ENCODE results near the gene MIB1.
A peak's percentile ranks its signal among the peaks of the same experiment; 100 is the strongest.
"Not testable (repeated sequence)": the region's sequence is repeated elsewhere in the genome, so short reads cannot be mapped to it uniquely, and the experiment has no call there.

Gene MIB1

DNA sequence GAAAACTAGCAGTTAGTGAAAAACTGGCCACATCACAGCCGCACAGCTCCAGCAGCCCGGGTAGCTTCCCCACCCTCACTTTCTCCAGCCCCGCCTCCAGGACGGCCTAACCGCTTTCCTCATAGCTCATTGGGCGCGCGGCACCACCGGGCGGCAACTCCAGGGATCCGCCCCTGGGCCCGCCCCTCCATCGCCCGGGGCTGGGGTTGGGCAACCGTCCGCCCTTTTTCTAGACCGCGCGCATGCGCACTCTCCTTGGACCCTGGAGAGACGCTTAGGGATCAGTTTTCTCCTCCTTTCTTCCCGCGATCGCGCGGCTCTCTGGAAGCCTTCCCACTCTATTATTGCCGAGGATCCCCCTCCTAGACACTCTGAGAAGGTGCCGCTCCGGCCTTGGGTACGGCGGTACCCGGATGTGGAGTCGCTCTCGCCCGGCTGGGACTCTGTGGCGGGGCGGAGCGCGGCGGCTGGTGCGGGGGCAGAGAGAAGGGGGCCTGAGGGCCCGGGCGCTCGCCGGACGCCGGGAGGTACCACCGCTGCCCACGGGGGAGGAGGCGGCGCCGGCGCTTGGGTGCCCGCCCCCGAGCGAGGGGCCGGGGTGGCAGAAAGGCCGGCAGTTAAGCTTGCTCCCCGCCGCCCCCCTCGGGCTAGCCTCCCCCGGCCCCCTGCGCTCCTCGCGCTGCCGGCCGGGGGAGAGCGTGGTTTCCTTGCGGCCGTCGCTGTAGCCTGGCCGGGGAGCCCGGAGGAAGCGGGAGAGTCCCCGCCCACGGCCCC lies at the start of gene MIB1:
Gene MIB1 (plus strand): TSS at position 255 of the 774 bp plus-strand sequence. CDS start 792 bp downstream, outside the sequence.
- DNase-seq: peak; percentile 99

- DNase-seq: no peak
Measured at GRCh38 chr18:21693322-21693721, 47.3 kb upstream of the MIB1 start.

GRCh38 chr18:21700528-21701075 lies 40.0 kb upstream of the MIB1 start:
- DNase-seq: no peak

GRCh38 chr18:21701621-21702020 lies 39.0 kb upstream of the MIB1 start:
- no peak for DNase-seq

DNA sequence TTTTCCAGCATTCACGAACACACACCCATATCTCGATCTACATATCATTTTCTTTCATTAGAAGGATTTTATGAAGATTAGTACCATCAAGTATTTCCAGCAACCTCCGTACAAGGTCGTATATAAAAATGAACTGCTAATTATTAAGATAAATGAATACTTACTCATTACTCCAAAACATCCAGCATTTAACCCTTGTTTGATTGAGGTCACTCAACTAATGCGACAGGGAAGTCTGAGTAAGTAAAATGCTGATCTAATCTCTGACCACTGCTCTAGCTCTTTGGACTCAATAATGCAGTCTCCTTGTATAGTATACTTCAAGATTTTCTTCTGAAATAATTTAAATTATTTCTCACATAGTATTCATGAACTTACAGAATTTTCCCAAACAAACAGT lies 38.0 kb upstream of the MIB1 start:
- DNase-seq: no peak

DNA sequence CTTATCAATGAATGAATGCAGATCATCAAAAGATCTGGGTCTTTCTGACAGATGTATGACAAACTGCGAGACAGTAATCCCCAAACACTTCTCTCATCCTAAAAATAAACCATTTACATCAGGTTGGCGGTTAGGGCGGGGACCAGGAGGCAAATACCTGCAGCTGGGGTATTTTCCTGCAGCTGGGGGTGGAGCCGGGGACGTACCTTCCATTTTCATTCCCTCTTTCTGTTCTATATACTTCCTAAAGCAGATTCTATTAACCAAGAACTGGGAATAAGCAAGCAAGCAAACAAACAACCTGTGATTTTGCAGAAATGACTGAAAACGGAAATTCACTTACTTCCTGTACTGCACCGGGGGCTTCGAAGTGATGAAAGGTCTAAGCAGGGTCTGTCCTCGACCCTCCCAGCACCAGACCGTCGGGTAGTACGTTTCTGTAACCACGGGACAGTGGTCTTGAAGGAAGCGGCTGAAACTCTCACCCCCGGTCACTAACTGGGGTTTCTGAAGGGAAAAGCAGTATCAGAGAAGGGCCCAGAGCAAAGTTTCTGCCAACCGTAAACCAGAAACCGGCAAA lies 37.3 kb upstream of the MIB1 start:
- DNase-seq: peak; percentile 32

GRCh38 chr18:21704603-21705364 lies 35.8 kb upstream of the MIB1 start, which contains the start of gene ABHD3:
TSS of gene ABHD3 (minus strand) at chr18:21704774. CDS start at chr18:21704665, 109 bp downstream.
- peak; percentile 93 for DNase-seq

DNA sequence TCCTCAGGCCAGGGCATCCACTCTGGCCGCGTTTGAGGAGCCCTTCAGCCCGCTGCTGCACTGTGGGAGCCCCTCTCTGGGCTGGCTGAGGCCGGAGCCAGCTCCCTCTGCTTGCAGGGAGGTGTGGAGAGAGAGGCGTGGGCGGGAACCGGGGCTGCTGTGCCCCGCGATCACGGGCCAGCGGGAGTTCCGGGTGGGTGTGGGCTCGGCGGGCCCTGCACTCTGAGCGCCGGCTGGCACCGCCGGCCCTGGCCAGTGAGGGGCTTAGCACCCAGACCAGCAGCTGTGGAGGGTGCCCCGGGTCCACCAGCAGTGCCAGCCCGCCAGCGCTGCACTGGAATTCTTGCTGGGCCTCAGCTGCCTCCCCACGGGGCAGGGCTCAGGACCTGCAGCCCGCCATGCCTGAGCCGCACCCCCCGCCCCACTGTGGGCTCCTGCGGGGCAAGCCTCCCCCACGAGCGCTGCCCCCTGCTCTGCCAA lies 34.2 kb upstream of the MIB1 start:
- no peak for DNase-seq

DNA sequence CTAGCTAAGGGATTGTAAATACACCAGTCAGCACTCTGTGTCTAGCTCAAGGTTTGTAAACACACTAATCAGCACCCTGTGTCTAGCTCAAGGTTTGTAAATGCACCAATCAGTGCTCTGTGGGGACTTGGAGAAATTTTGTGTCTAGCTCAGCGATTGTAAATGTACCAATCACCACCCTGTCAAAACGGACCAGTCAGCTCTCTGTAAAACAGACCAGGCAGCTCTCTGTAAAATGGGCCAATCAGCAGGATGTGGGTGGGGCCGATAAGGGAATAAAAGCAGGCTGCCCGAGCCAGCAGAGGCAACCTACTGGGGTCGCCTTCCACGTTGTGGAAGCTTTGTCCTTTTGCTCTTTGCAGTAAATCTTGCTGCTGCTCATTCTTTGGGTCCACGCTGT lies 33.5 kb upstream of the MIB1 start:
- peak; percentile 10 for DNase-seq

GRCh38 chr18:21714474-21714873 lies 26.1 kb upstream of the MIB1 start:
- no peak for DNase-seq

GRCh38 chr18:21722687-21723086 lies 17.9 kb upstream of the MIB1 start:
- DNase-seq: no peak

DNA sequence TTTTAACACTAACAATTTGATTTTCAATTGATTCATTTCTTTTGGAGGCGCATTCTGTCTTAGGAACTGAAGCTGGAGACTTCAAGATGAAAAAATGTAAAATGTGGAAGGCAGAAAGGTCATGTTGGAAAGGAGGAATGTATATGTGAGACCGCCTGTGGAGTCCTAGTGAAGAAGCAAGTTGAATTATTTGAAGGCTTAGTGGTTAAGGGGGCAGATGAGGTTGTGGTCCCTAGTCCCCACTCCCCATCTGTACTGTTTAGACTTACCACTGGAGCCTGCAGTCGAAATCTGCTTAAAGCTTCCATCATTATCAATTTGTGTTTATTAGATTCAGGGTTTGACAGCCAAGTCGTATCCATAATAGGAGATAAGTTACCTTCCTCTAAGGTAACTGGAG lies 15.4 kb upstream of the MIB1 start:
- DNase-seq: no peak

GRCh38 chr18:21727702-21728101 lies 12.9 kb upstream of the MIB1 start:
- DNase-seq: no peak

GRCh38 chr18:21733011-21733410 lies 7.6 kb upstream of the MIB1 start:
- DNase-seq: no peak

- DNase-seq: peak; percentile 43
Measured at GRCh38 chr18:21735452-21736015, 5.1 kb upstream of the MIB1 start.

- not testable (repeated sequence) for DNase-seq
Measured at GRCh38 chr18:21736926-21737325, 3.7 kb upstream of the MIB1 start.

- no peak for DNase-seq
Measured at GRCh38 chr18:21739604-21740537, 721 bp upstream of the MIB1 start.

DNA sequence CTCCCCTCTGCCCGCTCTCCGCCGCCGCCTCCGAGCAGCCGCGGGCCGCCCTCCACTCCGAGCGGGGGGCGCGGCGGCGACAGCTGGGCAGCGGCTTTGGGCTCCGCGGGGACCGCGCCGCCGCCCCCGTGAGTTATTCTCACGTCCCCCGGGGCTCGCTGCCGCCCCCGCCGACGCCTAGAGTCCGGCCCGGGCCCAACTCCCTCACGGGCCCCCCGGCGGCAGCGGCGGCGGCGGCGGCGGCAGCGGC lies 645 bp downstream of the MIB1 start:
- DNase-seq: no peak

DNA sequence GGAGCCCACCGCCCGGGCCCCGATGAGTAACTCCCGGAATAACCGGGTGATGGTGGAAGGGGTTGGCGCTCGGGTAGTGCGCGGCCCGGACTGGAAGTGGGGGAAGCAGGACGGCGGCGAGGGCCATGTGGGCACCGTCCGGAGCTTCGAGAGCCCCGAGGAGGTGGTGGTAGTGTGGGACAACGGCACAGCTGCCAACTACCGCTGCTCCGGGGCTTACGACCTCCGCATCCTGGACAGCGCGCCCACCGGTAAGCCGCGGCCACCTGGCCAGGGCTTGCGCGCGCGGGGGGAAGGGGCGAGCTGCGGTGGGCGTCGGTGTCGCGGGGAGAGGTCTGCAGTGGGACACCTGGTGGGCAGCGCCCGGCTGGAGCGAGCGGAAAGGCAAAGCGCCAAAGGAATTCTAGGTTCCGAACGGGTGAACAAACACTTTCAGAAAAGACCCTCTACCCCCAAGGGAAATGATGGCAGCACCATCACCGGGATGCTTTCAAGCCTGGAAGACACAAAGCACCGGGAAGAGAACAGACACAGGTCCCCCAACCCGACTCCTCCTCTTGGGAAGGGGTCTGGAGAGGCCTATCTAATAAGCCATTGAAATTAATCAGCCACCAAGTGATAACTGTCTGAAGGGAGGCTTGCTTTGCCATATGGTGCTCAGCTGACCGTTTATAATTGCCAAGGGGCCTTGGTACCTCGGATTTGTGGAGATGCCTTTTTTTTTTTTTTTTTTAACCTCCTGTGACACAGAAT lies 1.1 kb downstream of the MIB1 start:
- peak; percentile 51 for DNase-seq

DNA sequence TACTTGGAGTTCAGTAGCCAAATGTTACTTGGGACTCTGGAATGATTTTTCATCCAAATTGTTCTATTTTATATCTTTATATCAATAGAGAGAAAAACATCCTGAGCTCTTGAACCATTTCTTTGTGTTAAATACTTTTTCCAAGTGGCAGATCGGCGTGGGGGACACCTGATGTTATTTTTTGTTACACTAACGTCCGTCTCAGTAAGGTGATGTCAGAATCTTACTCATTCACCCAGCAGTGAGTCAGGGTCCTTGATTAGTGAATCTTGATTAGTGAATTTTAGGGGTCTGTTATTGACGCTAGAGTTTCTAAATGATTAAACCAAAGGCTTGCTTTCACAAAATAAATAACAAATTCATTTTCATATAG lies 1.7 kb downstream of the MIB1 start:
- no peak for DNase-seq

DNA sequence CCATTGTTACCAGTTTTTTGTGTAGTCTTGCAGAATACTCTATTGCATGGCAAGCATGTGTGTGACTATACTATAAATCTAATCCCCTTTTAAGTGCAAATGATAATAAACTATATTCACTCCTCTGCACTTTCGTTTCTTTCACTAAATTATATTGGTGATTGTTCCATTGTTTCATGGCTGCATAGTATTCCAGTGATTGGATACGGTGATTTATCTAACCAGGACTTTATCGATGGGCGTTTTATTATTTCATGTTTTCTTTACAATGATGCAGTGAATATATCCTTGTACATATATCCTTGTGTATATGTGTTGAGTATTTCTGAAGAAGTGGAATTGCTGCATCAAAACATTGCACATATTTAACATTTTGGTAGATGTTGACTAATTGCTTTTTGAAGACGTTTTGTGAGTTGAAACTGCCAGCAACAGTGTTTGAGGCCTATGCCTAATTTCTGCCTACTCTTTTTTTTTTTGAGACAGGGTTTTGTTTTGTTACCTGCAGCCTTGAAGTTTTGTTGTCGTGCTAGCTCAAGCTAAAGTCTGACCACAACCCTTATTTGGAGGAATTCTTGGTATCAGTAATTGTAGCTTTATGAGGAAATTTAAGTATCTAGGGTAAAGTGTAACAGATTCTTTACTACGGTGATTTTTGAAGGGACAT lies 2.7 kb downstream of the MIB1 start:
- DNase-seq: no peak
